HCT116 (cell line): ENCODE results near the gene PLEKHA6. TPM values are rescaled to one million over a fixed set of nuclear protein-coding genes. Genes with fewer than 3 reads are reported as not detected.

ENCODE experiments used
- ATAC-seq: fragments of 200-7000 bp; cut with Tn5 transposase; 2 replicates; pipeline ENCODE4 v1.9.1; 2020; ENCODE audit warnings: mild to moderate bottlenecking, moderate library complexity
- BruUV-seq: library from RNA; stranded (reverse); fragments of 400-500 nt; replicated peaks from 2 replicates; lab custom pipeline; 2021; lab: Mats Ljungman, UMichigan
- CTCF ChIA-PET: fragments of 300-600 bp; sonication (Branson Sonifier 250); formaldehyde crosslinking; loops from one replicate; lab custom pipeline; 2021; ENCODE audit warnings: antibody characterized with exemption; lab: Charles Lee
- POLR2A ChIA-PET: fragments of 300-600, 350-600 bp; sonication (Branson Sonifier 250); formaldehyde crosslinking; loops from one replicate; lab custom pipeline; 2021; ENCODE audit warnings: antibody characterized with exemption; lab: Charles Lee
- RAD21 ChIA-PET, 2 experiments: fragments of 300-600 bp; sonication (Branson Sonifier 250); formaldehyde crosslinking; loops; one replicate each; lab custom pipeline; 2023; ENCODE audit warnings: low total read pairs in 2 of 2; ENCODE audit not compliant: uncharacterized antibody in 2 of 2, unreplicated experiment in 2 of 2, low non-redundant PET in 1 of 2; lab: Charles Lee
- DNase-seq: peaks from one replicate; pipeline ENCODE4 v3.0.0-alpha.2; 2010; ENCODE audit warnings: low read depth, low spot score
- H2AFZ ChIP-seq: fragments of 200-600 bp; shearing (Covaris generic), sonication (generic); 2 replicates; pipeline ENCODE4 v1.6.1; 2017; ENCODE audit warnings: low read depth, mixed run types, mixed read lengths, antibody characterized with exemption, low read length; ENCODE audit not compliant: poor library complexity, severe bottlenecking
- H3K27ac ChIP-seq: 2 replicates; pipeline ENCODE4 v1.5.1; 2012; ENCODE audit warnings: low read depth, low read length
- H3K27me3 ChIP-seq: fragments of 200-600 bp; sonication (generic); 2 replicates; pipeline ENCODE4 v1.6.1; 2016; ENCODE audit warnings: mixed run types, low read length, mixed read lengths; ENCODE audit not compliant: insufficient read depth
- H3K36me3 ChIP-seq, 2 experiments: fragments of 200-500 bp in 1 of 2; fragments of 200-600 bp in 1 of 2; sonication (Bioruptor generic) in 1 of 2; sonication (generic) in 1 of 2; 2 replicates each; pipeline versions ENCODE4 v1.5.1 to v1.6.1; 2014 to 2016; ENCODE audit warnings: low read length in 2 of 2, inconsistent platforms in 1 of 2, mixed read lengths in 1 of 2, mixed run types in 1 of 2; ENCODE audit not compliant: insufficient read depth in 2 of 2, control insufficient read depth in 1 of 2
- H3K4me1 ChIP-seq, 2 experiments: fragments of 200-600 bp in 1 of 2; sonication (generic) in 1 of 2; 2 replicates each; pipeline versions ENCODE4 v1.5.1 to v1.6.1; 2012 to 2017; ENCODE audit warnings: low read length in 2 of 2, inconsistent platforms in 1 of 2, mild to moderate bottlenecking in 1 of 2, mixed read lengths in 1 of 2, mixed run types in 1 of 2, moderate library complexity in 1 of 2; ENCODE audit not compliant: insufficient read depth in 2 of 2, control insufficient read depth in 1 of 2
- H3K4me2 ChIP-seq: fragments of 200-600 bp; sonication (generic); 2 replicates; pipeline ENCODE4 v1.6.1; 2017; ENCODE audit warnings: mixed run types, low read length, mixed read lengths
- H3K4me3 ChIP-seq, 2 experiments: fragments of 200-600 bp in 1 of 2; sonication (generic) in 1 of 2; replicated peaks in 1 of 2; 2 replicates each; pipeline ENCODE4 v1.5.1; 2011 to 2016; ENCODE audit warnings: low read length in 2 of 2, control low read depth in 1 of 2, low read depth in 1 of 2, mild to moderate bottlenecking in 1 of 2, mixed read lengths in 1 of 2, mixed run types in 1 of 2
- H3K79me2 ChIP-seq: fragments of 200-600 bp; sonication (generic); 2 replicates; pipeline ENCODE4 v1.6.1; 2017; ENCODE audit warnings: mild to moderate bottlenecking, mixed run types, low read length, moderate library complexity, mixed read lengths; ENCODE audit not compliant: insufficient read depth
- H3K9ac ChIP-seq: fragments of 200-600 bp; sonication (generic); 2 replicates; pipeline ENCODE4 v1.6.1; 2016; ENCODE audit warnings: low read length, mixed read lengths
- H3K9me2 ChIP-seq: fragments of 200-600 bp; sonication (generic), shearing (Covaris generic); 2 replicates; pipeline ENCODE4 v1.6.1; 2017; ENCODE audit warnings: mixed run types, mild to moderate bottlenecking, moderate library complexity; ENCODE audit not compliant: insufficient read depth
- H3K9me3 ChIP-seq, 2 experiments: fragments of 200-500 bp in 1 of 2; fragments of 200-600 bp in 1 of 2; sonication (Bioruptor generic) in 1 of 2; sonication (generic) in 1 of 2; 2 replicates each; pipeline ENCODE4 v1.6.1; 2014 to 2017; ENCODE audit warnings: low read length in 2 of 2, mixed read lengths in 2 of 2, inconsistent platforms in 1 of 2, low read depth in 1 of 2, mild to moderate bottlenecking in 1 of 2, mixed run types in 1 of 2, moderate library complexity in 1 of 2; ENCODE audit not compliant: control insufficient read depth in 1 of 2, insufficient read depth in 1 of 2
- H4K20me1 ChIP-seq: fragments of 200-600 bp; sonication (generic), shearing (Covaris generic); 2 replicates; pipeline ENCODE4 v1.6.1; 2017; ENCODE audit warnings: mixed run types, mild to moderate bottlenecking, moderate library complexity; ENCODE audit not compliant: insufficient read depth
- ELF1 ChIP-seq: IDR thresholded peaks from 2 replicates; pipeline ENCODE4 v1.6.1; 2012; ENCODE audit warnings: low read depth, borderline replicate concordance
- EZH2 ChIP-seq: fragments of 200-600 bp; sonication (generic); IDR thresholded peaks from 2 replicates; pipeline ENCODE4 v1.6.1; 2017; ENCODE audit warnings: antibody characterized with exemption, mixed run types
- FOSL1 ChIP-seq: IDR thresholded peaks from 2 replicates; pipeline ENCODE4 v1.6.1; 2012; ENCODE audit warnings: low read depth
- JUND ChIP-seq: IDR thresholded peaks from 2 replicates; pipeline ENCODE4 v1.6.1; 2012
- POLR2A ChIP-seq: IDR thresholded peaks from 2 replicates; pipeline ENCODE4 v1.7.0; 2011; ENCODE audit warnings: borderline replicate concordance; ENCODE audit not compliant: insufficient read depth, insufficient read length; ENCODE audit errors: extremely low read depth
- RAD21 ChIP-seq: IDR thresholded peaks from 2 replicates; pipeline ENCODE4 v1.6.1; 2012; ENCODE audit warnings: low read depth, mild to moderate bottlenecking
- SIN3A ChIP-seq: IDR thresholded peaks from 2 replicates; pipeline ENCODE4 v1.6.1; 2012; ENCODE audit warnings: low read depth
- SP1 ChIP-seq: IDR thresholded peaks from 2 replicates; pipeline ENCODE4 v1.6.1; 2012; ENCODE audit warnings: low read depth
- TCF7L2 ChIP-seq: IDR thresholded peaks from 2 replicates; pipeline ENCODE4 v1.7.0; 2011; ENCODE audit warnings: borderline replicate concordance, inconsistent platforms; ENCODE audit not compliant: insufficient read depth, insufficient read length; ENCODE audit errors: extremely low read depth
- YY1 ChIP-seq: IDR thresholded peaks from 2 replicates; pipeline ENCODE4 v1.6.1; 2011; ENCODE audit warnings: low read length, low read depth, moderate library complexity, mild to moderate bottlenecking; ENCODE audit not compliant: insufficient replicate concordance; ENCODE audit errors: extremely low read depth
- intact Hi-C: fragments of 100-400 bp; cut with micrococcal nuclease; formaldehyde crosslinking; loops from 2 replicates; pipeline ENCODE4 v1.10.0; 2022
- total RNA-seq: library from RNA; stranded (reverse); gene quantifications from one replicate; pipeline ENCODE4 v1.2.1, GENCODE V29; 2021; ENCODE audit not compliant: unreplicated experiment
- TF ChIP-seq, protein P1 (sequence below): IDR thresholded peaks from 2 replicates; pipeline ENCODE4 v1.6.1; 2011; ENCODE audit warnings: mild to moderate bottlenecking, low read length, moderate library complexity; ENCODE audit not compliant: insufficient replicate concordance; ENCODE audit errors: extremely low read depth
- TF ChIP-seq, protein P2 (sequence below): IDR thresholded peaks from 2 replicates; pipeline ENCODE4 v1.6.1; 2012
- TF ChIP-seq, protein P3 (sequence below), 3 experiments: fragments of 200-600 bp in 1 of 3; sonication (generic) in 1 of 3; IDR thresholded peaks in 2 of 3; conservative IDR thresholded peaks in 1 of 3; 2 replicates each; pipeline ENCODE4 v1.5.1; 2012 to 2017; ENCODE audit warnings: low read depth in 2 of 3, low read length in 2 of 3, antibody characterized with exemption in 1 of 3, borderline replicate concordance in 1 of 3, control low read depth in 1 of 3, mild to moderate bottlenecking in 1 of 3, mixed read lengths in 1 of 3, mixed run types in 1 of 3, moderate library complexity in 1 of 3; ENCODE audit not compliant: insufficient read depth in 1 of 3
- TF ChIP-seq, protein P4 (sequence below): IDR thresholded peaks from 2 replicates; pipeline ENCODE4 v1.6.1; 2012; ENCODE audit warnings: low read depth

Gene PLEKHA6
- total RNA-seq, 1 experiment from 2014 or later, result 13.1 TPM

DNA sequence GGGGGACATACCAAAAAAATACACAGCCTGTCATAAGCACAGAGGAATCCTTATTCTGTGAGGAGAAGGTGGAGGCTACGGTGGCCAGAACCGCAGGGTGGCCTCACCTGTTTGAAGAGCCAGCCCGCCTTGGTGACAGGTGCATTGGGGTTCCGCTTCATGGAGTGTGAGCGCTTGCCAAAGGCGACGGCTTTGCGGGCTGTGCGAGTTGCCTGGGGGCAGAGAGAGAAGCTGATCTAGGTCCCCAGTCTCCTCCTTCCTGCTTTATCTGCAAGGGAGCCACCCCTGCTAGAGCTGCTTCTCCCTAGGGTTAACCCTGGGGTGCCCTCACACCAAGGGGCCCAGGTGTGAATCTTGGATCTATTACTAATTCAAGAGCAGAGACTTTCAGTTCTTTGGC lies 91.6 kb downstream of the PLEKHA6 start:
- H3K79me2 ChIP-seq, result no peaks in the 10 kb centered on the region
- no peaks in the 10 kb centered on the region for H3K9me2 ChIP-seq
- no peak overlapping the region for H3K4me3 ChIP-seq
- no peaks in the 10 kb centered on the region; a peak in 1 of 4 replicates for H3K36me3 ChIP-seq
- H3K9ac ChIP-seq, result no peak overlapping the region
- ATAC-seq (no peak), DNase-seq (no peak)
- TF ChIP-seq FOSL1 (no peak), SIN3A (no peak), SP1 (no peak), YY1 (no peak), POLR2A (no peak), RAD21 (no peak), EZH2 (no peak), ELF1 (no peak), TCF7L2 (no peak), JUND (no peak)
- TF ChIP-seq, protein P1, sequence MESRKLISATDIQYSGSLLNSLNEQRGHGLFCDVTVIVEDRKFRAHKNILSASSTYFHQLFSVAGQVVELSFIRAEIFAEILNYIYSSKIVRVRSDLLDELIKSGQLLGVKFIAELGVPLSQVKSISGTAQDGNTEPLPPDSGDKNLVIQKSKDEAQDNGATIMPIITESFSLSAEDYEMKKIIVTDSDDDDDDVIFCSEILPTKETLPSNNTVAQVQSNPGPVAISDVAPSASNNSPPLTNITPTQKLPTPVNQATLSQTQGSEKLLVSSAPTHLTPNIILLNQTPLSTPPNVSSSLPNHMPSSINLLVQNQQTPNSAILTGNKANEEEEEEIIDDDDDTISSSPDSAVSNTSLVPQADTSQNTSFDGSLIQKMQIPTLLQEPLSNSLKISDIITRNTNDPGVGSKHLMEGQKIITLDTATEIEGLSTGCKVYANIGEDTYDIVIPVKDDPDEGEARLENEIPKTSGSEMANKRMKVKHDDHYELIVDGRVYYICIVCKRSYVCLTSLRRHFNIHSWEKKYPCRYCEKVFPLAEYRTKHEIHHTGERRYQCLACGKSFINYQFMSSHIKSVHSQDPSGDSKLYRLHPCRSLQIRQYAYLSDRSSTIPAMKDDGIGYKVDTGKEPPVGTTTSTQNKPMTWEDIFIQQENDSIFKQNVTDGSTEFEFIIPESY, result no peak
- TF ChIP-seq, protein P2, sequence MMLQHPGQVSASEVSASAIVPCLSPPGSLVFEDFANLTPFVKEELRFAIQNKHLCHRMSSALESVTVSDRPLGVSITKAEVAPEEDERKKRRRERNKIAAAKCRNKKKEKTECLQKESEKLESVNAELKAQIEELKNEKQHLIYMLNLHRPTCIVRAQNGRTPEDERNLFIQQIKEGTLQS, result no peak
- TF ChIP-seq, protein P3, sequence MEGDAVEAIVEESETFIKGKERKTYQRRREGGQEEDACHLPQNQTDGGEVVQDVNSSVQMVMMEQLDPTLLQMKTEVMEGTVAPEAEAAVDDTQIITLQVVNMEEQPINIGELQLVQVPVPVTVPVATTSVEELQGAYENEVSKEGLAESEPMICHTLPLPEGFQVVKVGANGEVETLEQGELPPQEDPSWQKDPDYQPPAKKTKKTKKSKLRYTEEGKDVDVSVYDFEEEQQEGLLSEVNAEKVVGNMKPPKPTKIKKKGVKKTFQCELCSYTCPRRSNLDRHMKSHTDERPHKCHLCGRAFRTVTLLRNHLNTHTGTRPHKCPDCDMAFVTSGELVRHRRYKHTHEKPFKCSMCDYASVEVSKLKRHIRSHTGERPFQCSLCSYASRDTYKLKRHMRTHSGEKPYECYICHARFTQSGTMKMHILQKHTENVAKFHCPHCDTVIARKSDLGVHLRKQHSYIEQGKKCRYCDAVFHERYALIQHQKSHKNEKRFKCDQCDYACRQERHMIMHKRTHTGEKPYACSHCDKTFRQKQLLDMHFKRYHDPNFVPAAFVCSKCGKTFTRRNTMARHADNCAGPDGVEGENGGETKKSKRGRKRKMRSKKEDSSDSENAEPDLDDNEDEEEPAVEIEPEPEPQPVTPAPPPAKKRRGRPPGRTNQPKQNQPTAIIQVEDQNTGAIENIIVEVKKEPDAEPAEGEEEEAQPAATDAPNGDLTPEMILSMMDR (IDR thresholded peaks at IDR 0.05 in 2 of 3, conservative IDR thresholded peaks at IDR 0.05 in 1 of 3; ENCODE audit: borderline replicate concordance in 1 of 3, insufficient read depth in 1 of 3, low read depth in 2 of 3, low read length in 2 of 3), result no peak
- TF ChIP-seq, protein P4, sequence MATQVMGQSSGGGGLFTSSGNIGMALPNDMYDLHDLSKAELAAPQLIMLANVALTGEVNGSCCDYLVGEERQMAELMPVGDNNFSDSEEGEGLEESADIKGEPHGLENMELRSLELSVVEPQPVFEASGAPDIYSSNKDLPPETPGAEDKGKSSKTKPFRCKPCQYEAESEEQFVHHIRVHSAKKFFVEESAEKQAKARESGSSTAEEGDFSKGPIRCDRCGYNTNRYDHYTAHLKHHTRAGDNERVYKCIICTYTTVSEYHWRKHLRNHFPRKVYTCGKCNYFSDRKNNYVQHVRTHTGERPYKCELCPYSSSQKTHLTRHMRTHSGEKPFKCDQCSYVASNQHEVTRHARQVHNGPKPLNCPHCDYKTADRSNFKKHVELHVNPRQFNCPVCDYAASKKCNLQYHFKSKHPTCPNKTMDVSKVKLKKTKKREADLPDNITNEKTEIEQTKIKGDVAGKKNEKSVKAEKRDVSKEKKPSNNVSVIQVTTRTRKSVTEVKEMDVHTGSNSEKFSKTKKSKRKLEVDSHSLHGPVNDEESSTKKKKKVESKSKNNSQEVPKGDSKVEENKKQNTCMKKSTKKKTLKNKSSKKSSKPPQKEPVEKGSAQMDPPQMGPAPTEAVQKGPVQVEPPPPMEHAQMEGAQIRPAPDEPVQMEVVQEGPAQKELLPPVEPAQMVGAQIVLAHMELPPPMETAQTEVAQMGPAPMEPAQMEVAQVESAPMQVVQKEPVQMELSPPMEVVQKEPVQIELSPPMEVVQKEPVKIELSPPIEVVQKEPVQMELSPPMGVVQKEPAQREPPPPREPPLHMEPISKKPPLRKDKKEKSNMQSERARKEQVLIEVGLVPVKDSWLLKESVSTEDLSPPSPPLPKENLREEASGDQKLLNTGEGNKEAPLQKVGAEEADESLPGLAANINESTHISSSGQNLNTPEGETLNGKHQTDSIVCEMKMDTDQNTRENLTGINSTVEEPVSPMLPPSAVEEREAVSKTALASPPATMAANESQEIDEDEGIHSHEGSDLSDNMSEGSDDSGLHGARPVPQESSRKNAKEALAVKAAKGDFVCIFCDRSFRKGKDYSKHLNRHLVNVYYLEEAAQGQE, result no peak
- no peaks in the 10 kb centered on the region for H3K27me3 ChIP-seq
- no peaks in the 10 kb centered on the region for H3K9me3 ChIP-seq
- no peak overlapping the region for H3K4me2 ChIP-seq
- H3K27ac ChIP-seq, result no peak overlapping the region
- ChIA-PET RAD21 (no interaction called here), CTCF (no interaction called here), POLR2A (no interaction called here)
- H3K4me1 ChIP-seq, result no peaks in the 10 kb centered on the region
- no peaks in the 10 kb centered on the region for H4K20me1 ChIP-seq
- BruUV-seq, result no TSS peak
- no peak overlapping the region for H2AFZ ChIP-seq
- intact Hi-C loops, result no loop called here
